Measurements from ENCODE around the gene CAPZA2. TPM values are rescaled to one million over a fixed set of nuclear protein-coding genes. Genes with fewer than 3 reads are reported as not detected.

Gene CAPZA2
- total and polyA plus RNA-seq, 10 of the 15 experiments (the other 5 are each of a cell fraction or from before 2014, with no cell fraction given), result 50.0 to 379 (median 117) TPM

DNA sequence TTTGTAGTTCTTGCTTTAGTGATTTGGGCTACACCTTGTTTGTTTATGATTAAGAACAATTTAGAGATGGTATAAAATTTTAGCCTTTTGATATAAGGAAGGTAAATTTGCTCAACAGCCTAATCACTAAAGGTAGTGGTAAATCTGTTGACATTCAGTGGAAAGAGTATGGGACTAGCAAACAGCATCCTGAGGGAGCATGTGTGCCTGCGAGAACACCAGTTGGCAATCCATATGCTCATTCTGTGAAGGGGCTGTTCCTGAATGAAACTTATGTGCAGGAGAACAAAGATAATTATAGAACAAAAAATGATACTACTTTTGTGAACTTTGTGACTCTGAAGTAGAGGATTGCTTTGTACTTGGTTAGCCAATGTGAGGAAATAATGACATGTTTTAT lies 44.0 kb downstream of the CAPZA2 start:
- no peaks in the 10 kb centered on the region for H4K20me1 ChIP-seq (ENCODE audit: control insufficient read depth, insufficient read depth)
- no peaks in the 10 kb centered on the region for H3K27me3 ChIP-seq (replicated peaks in 1 of 2; ENCODE audit: control insufficient read depth in 2 of 2, insufficient read depth in 2 of 2, low read length in 1 of 2)
- ChIA-PET POLR2A (interaction anchor here (0.5 kb wide), 1 partner anchor 8 kb away, joined by 5 read pairs; no protein-coding TSS in a partner anchor), RAD21 (ENCODE audit: unreplicated experiment) (no interaction called here), SMC1A (ENCODE audit: uncharacterized antibody, unreplicated experiment) (no interaction called here), CTCF (interaction anchor here (0.5 kb wide), 1 partner anchor 10 kb away, joined by 4 read pairs; no protein-coding TSS in a partner anchor)
- no peak overlapping the region for H2AFZ ChIP-seq (ENCODE audit: control insufficient read depth, low read depth, low read length)
- H3K4me2 ChIP-seq (ENCODE audit: control insufficient read depth, insufficient read depth), result no peak overlapping the region
- no peaks in the 10 kb centered on the region for H3K4me1 ChIP-seq (ENCODE audit: control insufficient read depth, insufficient read depth, low read length)
- BruUV-seq (replicated peaks), result no TSS peak
- no peak overlapping the region for H3K9ac ChIP-seq (ENCODE audit: control insufficient read depth, insufficient read depth, low read length)
- TF ChIP-seq ATF7 (IDR thresholded peaks at IDR 0.05; ENCODE audit: low read depth) (no peak), ZNF24 (IDR thresholded peaks at IDR 0.05) (no peak), TARDBP (IDR thresholded peaks at IDR 0.05; ENCODE audit: borderline replicate concordance) (no peak), ASH2L (IDR thresholded peaks at IDR 0.05; ENCODE audit: borderline replicate concordance, low read depth) (no peak), WRNIP1 (IDR thresholded peaks at IDR 0.05; ENCODE audit: borderline replicate concordance, low read depth, low read length) (no peak), NR2C2 (IDR thresholded peaks at IDR 0.05; ENCODE audit: borderline replicate concordance, control insufficient read depth, insufficient read length, low read depth) (no peak), MEF2A (IDR thresholded peaks at IDR 0.05; ENCODE audit: insufficient read depth, low read depth, low read length) (no peak)
- no peaks in the 10 kb centered on the region for H3K79me2 ChIP-seq (ENCODE audit: control insufficient read depth, insufficient read depth, low read length)
- no peaks in the 10 kb centered on the region for H3K9me3 ChIP-seq (replicated peaks; ENCODE audit: control insufficient read depth, insufficient read depth, low read length)
- intact Hi-C loops (cut with micrococcal nuclease; ENCODE audit: unreplicated experiment), result no loop called here
- DNase-seq (ENCODE audit: low read depth, low spot score) (no peak), FAIRE-seq (no peak), ATAC-seq (no peak)
- WGBS (ENCODE audit: insufficient coverage, insufficient replicate concordance, low lambda C conversion rate, missing lambda C conversion rate), result 96% methylated on average over 1 of the region's 1 CpG
- no peak overlapping the region for H3K4me3 ChIP-seq
- in situ Hi-C loops (cut with MboI), result no loop called here
- H3K27ac ChIP-seq (ENCODE audit: control insufficient read depth, insufficient read depth), result no peak overlapping the region
- H3K36me3 ChIP-seq (ENCODE audit: control insufficient read depth in 2 of 2, insufficient read depth in 2 of 2, low read length in 1 of 2), result peaks cover 0 to 7% of the 10 kb centered on the region in 2 experiments; a peak in 1 of 4 replicates

- SMC1A ChIA-PET (ENCODE audit: uncharacterized antibody, unreplicated experiment), result interaction anchor here (0.9 kb wide), 1 partner anchor 23 kb away, joined by 3 read pairs; no protein-coding TSS in a partner anchor
- in situ Hi-C loops (cut with MboI), result no loop called here
- Histone ChIP-seq H3K4me3 (no peak overlapping the region), H2AFZ (ENCODE audit: control insufficient read depth, low read depth, low read length) (no peak overlapping the region), H3K4me2 (ENCODE audit: control insufficient read depth, insufficient read depth) (no peak overlapping the region), H4K20me1 (ENCODE audit: control insufficient read depth, insufficient read depth) (no peaks in the 10 kb centered on the region), H3K27me3 (replicated peaks in 1 of 2; ENCODE audit: control insufficient read depth in 2 of 2, insufficient read depth in 2 of 2, low read length in 1 of 2) (no peaks in the 10 kb centered on the region), H3K27ac (ENCODE audit: control insufficient read depth, insufficient read depth) (no peak overlapping the region), H3K4me1 (ENCODE audit: control insufficient read depth, insufficient read depth, low read length) (no peaks in the 10 kb centered on the region), H3K9me3 (replicated peaks; ENCODE audit: control insufficient read depth, insufficient read depth, low read length) (no peaks in the 10 kb centered on the region), H3K9ac (ENCODE audit: control insufficient read depth, insufficient read depth, low read length) (no peak overlapping the region), H3K36me3 (ENCODE audit: control insufficient read depth in 2 of 2, insufficient read depth in 2 of 2, low read length in 1 of 2) (peaks cover 1 to 26% of the 10 kb centered on the region in 2 experiments; a peak in 3 of 4 replicates), H3K79me2 (ENCODE audit: control insufficient read depth, insufficient read depth, low read length) (no peaks in the 10 kb centered on the region)
- intact Hi-C loops (cut with micrococcal nuclease; ENCODE audit: unreplicated experiment), result no loop called here
- FAIRE-seq (no peak), DNase-seq (ENCODE audit: low read depth, low spot score) (no peak), ATAC-seq (no peak)
- RAD21 ChIA-PET (ENCODE audit: unreplicated experiment), result interaction anchor here (0.7 kb wide), 1 partner anchor 105 kb away, joined by 6 read pairs; no protein-coding TSS in a partner anchor
- TF ChIP-seq MTA3 (IDR thresholded peaks at IDR 0.05; ENCODE audit: borderline replicate concordance, low read length) (no peak), ZSCAN29 (IDR thresholded peaks at IDR 0.05) (no peak), CREM (IDR thresholded peaks at IDR 0.05; ENCODE audit: low read depth) (no peak), RAD51 (IDR thresholded peaks at IDR 0.05) (no peak)
- TF ChIP-seq, protein P1, sequence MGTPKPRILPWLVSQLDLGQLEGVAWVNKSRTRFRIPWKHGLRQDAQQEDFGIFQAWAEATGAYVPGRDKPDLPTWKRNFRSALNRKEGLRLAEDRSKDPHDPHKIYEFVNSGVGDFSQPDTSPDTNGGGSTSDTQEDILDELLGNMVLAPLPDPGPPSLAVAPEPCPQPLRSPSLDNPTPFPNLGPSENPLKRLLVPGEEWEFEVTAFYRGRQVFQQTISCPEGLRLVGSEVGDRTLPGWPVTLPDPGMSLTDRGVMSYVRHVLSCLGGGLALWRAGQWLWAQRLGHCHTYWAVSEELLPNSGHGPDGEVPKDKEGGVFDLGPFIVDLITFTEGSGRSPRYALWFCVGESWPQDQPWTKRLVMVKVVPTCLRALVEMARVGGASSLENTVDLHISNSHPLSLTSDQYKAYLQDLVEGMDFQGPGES (IDR thresholded peaks at IDR 0.05), result no peak
- TF ChIP-seq, protein P2, sequence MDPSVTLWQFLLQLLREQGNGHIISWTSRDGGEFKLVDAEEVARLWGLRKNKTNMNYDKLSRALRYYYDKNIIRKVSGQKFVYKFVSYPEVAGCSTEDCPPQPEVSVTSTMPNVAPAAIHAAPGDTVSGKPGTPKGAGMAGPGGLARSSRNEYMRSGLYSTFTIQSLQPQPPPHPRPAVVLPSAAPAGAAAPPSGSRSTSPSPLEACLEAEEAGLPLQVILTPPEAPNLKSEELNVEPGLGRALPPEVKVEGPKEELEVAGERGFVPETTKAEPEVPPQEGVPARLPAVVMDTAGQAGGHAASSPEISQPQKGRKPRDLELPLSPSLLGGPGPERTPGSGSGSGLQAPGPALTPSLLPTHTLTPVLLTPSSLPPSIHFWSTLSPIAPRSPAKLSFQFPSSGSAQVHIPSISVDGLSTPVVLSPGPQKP (IDR thresholded peaks at IDR 0.05; ENCODE audit: low read depth, low read length), result no peak
- CTCF ChIA-PET, result no interaction called here
- WGBS (ENCODE audit: insufficient coverage, insufficient replicate concordance, low lambda C conversion rate, missing lambda C conversion rate), result 98% methylated on average over 6 of the region's 6 CpGs
- POLR2A ChIA-PET, result no interaction called here
- no TSS peak for BruUV-seq (replicated peaks)
These were observed 48.0 kb downstream of the CAPZA2 start for GRCh38 chr7:116910383-116910782.

Measured in GM12878 (cell line).